Central memory CD8-positive, alpha-beta T cell (primary cell): ENCODE results near the gene FOLR2.

Experiments used
- ATAC-seq: fragments of 150-1000 bp; cut with Tn5 transposase; replicated peaks from 2 replicates; pipeline ENCODE4 v1.10.0; 2022; ENCODE audit warnings: mild to moderate bottlenecking, moderate FRiP score, moderate number of reproducible peaks; ENCODE audit not compliant: poor library complexity, severe bottlenecking; ENCODE audit errors: extremely low read depth
- DNase-seq, 2 donors: peaks; one replicate each; pipeline ENCODE4 v3.0.0; 2021; ENCODE audit warnings: low spot score in 2 of 2
- H3K27ac Mint-ChIP-seq: one replicate; pipeline ENCODE4 v1.8.0; 2022; ENCODE audit warnings: low read depth, mild to moderate bottlenecking, moderate library complexity, mixed read lengths
- H3K27me3 Mint-ChIP-seq: one replicate; pipeline ENCODE4 v1.8.0; 2022; ENCODE audit warnings: mixed read lengths
- H3K36me3 Mint-ChIP-seq: one replicate; pipeline ENCODE4 v1.8.0; 2022; ENCODE audit warnings: mild to moderate bottlenecking, moderate library complexity, mixed read lengths; ENCODE audit not compliant: insufficient read depth
- H3K4me1 Mint-ChIP-seq: one replicate; pipeline ENCODE4 v1.8.0; 2022; ENCODE audit warnings: mixed read lengths
- H3K4me3 Mint-ChIP-seq: one replicate; pipeline ENCODE4 v1.8.0; 2022; ENCODE audit warnings: mild to moderate bottlenecking, moderate library complexity, mixed read lengths
- H3K9me3 Mint-ChIP-seq: one replicate; pipeline ENCODE4 v1.8.0; 2022; ENCODE audit warnings: mixed read lengths

FOLR2 gene

DNA sequence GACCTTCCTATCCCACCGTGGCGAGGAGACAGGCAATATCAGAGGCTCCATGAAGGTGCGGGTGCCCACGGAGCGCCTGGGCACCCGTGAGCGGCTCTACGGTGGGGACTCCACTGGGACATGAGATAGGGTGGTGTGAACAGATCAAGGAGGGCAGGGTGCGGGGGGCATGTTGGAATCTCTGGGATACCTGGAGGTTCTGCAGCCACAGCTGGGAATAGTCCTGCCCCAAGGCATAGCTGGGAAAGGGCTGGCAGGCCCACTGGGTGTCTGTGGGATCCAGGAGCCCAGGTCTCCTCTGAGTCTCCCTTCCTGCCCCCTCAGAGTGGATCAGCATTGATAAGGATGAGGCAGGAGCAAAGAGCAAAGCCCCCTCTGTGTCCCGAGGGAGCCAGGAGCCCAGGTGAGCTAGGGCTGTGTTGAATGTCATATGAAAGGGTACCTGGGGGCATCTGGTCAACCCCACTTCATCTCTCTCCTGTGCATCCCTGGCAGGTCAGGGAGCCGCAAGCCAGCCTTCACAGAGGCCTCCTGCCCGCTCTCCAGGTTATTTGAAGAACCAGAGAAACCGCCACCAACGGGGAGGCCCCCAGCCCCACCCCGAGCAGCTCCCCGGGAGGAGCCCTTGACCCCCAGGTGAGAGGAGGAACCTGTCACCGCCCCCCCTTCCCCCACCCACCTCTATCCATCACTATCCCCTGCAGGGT is 18.9 kb downstream of the FOLR2 start:
- H3K9me3 Mint-ChIP-seq: no peaks in the 10 kb centered on the region
- ATAC-seq (no peak), DNase-seq (no peak)
- no peak overlapping the region for H3K27ac Mint-ChIP-seq
- H3K36me3 Mint-ChIP-seq: peaks cover 20% of the 10 kb centered on the region
- H3K4me3 Mint-ChIP-seq: no peak overlapping the region
- H3K27me3 Mint-ChIP-seq: peaks cover 15% of the 10 kb centered on the region
- peaks cover 28% of the 10 kb centered on the region for H3K4me1 Mint-ChIP-seq

DNA sequence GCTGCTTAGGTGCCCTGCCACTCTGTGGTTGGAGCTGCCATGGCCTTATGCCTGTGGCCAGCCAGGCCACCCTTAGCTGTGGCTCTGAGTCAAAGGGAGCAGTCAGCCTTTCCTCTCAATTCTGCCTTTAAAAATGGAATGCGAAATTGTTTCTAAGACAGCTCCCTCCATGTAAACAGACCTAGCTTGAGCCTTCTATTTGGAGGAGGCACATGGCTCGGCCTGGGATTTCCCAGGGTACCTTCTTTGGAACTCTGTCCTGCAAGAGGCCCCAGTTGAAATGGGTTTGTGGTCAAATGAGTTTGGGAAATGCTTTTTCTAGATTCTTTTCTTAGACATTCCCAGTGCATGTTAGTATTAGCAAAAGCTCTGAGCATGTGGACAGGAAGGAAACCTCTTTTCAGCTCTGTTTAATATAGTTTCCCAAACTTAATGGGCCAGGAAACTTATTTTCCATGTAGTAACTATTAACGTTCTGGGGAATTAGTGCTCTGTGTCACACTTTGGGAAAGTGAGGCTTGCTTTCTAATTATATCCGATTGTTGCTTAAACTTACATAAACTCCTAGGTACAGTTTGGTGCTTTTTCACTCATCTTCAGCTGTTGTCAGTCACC is 19.6 kb downstream of the FOLR2 start:
- H3K9me3 Mint-ChIP-seq: no peaks in the 10 kb centered on the region
- no peak overlapping the region for H3K4me3 Mint-ChIP-seq
- H3K4me1 Mint-ChIP-seq: peaks cover 33% of the 10 kb centered on the region
- ATAC-seq (no peak), DNase-seq (no peak)
- H3K36me3 Mint-ChIP-seq: peaks cover 18% of the 10 kb centered on the region
- peaks cover 22% of the 10 kb centered on the region for H3K27me3 Mint-ChIP-seq
- H3K27ac Mint-ChIP-seq: peak overlapping the region; percentile 32

DNA sequence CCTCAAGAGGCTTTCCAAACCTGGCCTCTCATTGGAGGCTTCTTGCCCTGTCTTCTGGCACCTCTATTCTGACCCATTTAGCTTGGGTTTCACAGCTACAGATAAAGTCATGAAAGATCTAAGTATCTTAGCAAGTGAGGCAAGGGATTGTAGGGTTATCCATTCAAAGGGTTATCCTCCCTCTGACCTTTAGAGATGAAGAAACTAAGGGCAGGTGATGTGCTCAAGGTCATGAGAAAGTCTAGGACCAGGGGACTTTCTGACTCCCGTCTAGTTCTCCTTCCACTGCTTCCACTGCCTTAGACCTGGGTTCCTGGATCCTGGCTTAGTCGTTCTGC is 20.1 kb downstream of the FOLR2 start:
- Mint-ChIP-seq H3K36me3 (peaks cover 17% of the 10 kb centered on the region), H3K4me3 (no peak overlapping the region), H3K27me3 (peaks cover 27% of the 10 kb centered on the region), H3K4me1 (peaks cover 33% of the 10 kb centered on the region), H3K27ac (peak overlapping the region; percentile 32), H3K9me3 (no peaks in the 10 kb centered on the region)
- ATAC-seq (no peak), DNase-seq (no peak)

DNA sequence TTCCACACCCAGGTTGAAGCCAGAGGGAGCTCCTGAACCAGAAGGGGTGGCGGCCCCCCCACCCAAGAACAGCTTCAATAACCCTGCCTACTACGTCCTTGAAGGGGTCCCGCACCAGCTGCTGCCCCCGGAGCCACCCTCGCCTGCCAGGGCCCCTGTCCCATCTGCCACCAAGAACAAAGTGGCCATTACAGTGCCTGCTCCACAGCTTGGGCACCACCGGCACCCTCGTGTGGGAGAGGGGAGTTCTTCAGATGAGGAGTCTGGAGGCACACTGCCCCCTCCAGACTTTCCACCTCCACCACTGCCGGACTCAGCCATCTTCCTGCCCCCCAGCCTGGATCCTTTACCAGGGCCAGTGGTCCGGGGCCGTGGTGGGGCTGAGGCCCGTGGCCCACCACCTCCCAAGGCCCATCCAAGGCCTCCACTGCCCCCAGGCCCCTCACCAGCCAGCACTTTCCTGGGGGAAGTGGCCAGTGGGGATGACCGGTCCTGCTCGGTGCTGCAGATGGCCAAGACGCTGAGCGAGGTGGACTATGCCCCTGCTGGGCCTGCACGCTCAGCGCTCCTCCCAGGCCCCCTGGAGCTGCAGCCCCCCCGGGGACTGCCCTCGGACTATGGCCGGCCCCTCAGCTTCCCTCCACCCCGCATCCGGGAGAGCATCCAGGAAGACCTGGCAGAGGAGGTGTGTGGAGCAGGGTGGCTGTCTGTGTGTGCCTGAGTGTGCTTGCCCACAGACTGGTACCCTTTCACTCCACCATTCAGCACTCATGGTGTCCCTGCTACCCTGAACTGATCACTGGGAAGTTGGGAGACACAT is 20.7 kb downstream of the FOLR2 start:
- Mint-ChIP-seq H3K9me3 (no peaks in the 10 kb centered on the region), H3K27me3 (peaks cover 33% of the 10 kb centered on the region), H3K36me3 (peaks cover 16% of the 10 kb centered on the region), H3K4me3 (no peak overlapping the region), H3K27ac (peak overlapping the region; percentile 32), H3K4me1 (peaks cover 30% of the 10 kb centered on the region)
- DNase-seq: no peak
- no peak for ATAC-seq

DNA sequence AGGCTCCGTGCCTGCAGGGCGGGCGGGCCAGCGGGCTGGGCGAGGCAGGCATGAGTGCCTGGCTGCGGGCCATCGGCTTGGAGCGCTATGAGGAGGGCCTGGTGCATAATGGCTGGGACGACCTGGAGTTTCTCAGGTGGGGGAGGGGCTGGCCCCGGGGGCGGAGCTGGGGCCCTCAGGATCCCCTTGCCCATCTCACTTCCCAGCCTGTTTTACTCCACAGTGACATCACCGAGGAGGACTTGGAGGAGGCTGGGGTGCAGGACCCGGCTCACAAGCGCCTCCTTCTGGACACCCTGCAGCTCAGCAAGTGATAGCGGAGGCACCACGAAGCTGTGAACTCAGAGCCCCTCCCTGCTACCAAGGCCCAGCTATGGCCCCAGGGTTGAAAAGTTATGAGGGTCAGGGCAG is 21.5 kb downstream of the FOLR2 start:
- Mint-ChIP-seq H3K4me1 (peaks cover 25% of the 10 kb centered on the region), H3K27ac (no peak overlapping the region), H3K4me3 (no peak overlapping the region), H3K9me3 (no peaks in the 10 kb centered on the region), H3K27me3 (peaks cover 40% of the 10 kb centered on the region), H3K36me3 (peaks cover 11% of the 10 kb centered on the region)
- DNase-seq (no peak), ATAC-seq (peak; percentile 41)

DNA sequence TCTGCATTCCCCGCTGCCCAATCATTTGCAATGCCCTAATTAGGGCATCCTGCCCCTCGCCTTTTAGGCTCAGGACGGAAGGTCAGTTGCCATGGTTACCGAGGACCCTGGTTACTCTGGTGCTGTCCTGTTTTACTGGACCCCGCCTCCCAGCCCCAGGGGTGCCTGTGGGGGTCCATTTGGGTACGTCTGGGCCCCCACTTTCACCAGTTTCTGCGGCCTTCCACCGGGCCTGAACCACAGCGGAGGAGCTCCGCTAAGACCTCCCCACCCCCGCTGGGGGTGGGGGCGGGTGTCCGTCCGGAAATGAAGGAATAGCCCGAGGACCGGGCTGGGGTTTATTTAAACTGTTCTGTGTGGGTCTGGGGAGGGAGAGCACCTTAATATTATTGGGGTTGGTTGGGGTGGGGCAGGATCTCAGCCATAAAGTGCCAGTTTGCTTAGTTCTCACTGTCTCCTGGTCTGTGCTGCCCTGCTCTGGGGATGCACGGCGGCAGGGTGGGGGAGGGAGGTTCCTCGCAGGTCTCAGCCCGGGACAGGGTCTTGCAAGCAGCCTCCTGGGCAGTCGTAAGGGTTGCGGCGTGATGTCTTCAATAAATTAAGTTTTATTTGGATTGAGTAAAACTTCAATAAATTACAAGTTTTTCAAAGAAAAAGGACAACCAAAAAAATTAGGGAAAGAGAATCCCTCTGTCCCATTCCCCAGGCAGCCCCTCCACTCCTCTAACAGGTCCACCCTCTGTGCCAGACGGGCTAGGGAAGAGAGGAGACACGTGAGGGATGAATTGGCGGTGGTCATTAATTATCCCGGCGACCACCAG is 22.1 kb downstream of the FOLR2 start:
- Mint-ChIP-seq H3K27ac (no peak overlapping the region), H3K4me3 (no peak overlapping the region)

DNA sequence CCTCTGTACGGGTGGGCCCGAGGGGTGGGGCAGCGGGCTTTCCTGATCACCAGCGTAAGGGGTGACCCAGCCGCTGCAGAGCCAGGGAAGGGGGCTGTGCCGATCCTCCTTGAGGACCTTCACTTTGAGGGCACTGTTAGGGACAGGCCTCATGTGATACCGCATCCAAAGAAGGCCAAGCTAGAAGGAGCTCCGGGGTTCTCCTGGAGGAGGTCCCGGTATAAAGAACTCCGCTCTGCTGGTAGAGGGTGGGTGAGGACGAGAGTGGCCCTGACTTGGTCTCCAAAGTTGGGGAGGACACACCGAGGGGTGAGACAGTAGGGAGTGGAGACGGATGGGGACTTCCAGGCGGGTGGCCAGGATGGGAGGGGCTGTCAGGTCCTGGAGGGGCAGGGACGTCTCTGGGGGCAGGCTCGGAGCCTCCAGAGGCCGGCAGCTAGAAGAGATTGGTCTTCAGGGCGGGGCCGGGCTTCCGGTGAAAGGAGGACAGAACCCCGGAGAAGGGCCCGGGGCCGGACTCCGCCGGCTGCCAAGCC is 22.8 kb downstream of the FOLR2 start:
- H3K27ac Mint-ChIP-seq: no peak overlapping the region
- ATAC-seq (peak; percentile 16), DNase-seq (no peak)
- peaks cover 48% of the 10 kb centered on the region for H3K27me3 Mint-ChIP-seq
- H3K9me3 Mint-ChIP-seq: no peaks in the 10 kb centered on the region
- H3K4me3 Mint-ChIP-seq: peak overlapping the region; percentile 52
- H3K4me1 Mint-ChIP-seq: peaks cover 19% of the 10 kb centered on the region
- peaks cover 11% of the 10 kb centered on the region for H3K36me3 Mint-ChIP-seq

More for the DNA sequence above, 22.1 kb downstream of the FOLR2 start:
- peaks cover 11% of the 10 kb centered on the region for H3K36me3 Mint-ChIP-seq
- no peak for DNase-seq
- no peak for ATAC-seq
- H3K27me3 Mint-ChIP-seq: peaks cover 47% of the 10 kb centered on the region
- no peaks in the 10 kb centered on the region for H3K9me3 Mint-ChIP-seq
- H3K4me1 Mint-ChIP-seq: peaks cover 25% of the 10 kb centered on the region

DNA sequence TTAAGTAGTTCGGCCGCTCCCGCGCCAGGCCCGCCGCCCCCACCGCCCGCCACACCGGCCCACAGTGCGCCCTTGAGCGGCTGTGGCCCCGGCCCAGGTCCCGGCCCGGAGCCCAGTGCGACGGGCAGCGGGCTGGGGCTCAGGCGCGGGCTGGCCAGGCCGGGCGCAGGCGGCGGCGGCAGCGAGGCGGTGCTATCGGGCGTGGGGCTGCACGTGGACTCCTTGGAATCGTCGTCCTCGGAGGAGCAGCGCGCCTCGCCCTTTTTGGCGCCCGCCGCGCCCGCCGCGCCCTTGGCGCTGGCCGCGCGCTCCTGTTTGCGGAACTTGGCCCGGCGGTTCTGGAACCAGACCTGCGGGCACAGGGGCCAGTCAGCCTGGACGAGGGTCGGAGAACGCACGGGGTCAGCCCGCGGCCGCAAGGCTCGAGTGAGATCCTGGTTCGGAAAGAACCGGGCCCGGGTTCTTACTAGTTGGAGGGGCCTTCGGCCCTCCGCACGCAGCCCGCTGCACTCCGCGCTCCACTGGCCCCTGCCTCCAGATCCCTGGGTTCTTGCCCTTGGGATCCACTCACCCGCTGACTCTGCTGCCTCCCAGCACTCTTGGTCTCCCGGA is 23.4 kb downstream of the FOLR2 start:
- ATAC-seq (no peak), DNase-seq (no peak)
- no peaks in the 10 kb centered on the region for H3K9me3 Mint-ChIP-seq
- peaks cover 10% of the 10 kb centered on the region for H3K36me3 Mint-ChIP-seq
- peak overlapping the region; percentile 61 for H3K4me3 Mint-ChIP-seq
- peak overlapping the region; percentile 23 for H3K27ac Mint-ChIP-seq
- H3K4me1 Mint-ChIP-seq: peaks cover 21% of the 10 kb centered on the region
- peaks cover 48% of the 10 kb centered on the region for H3K27me3 Mint-ChIP-seq

DNA sequence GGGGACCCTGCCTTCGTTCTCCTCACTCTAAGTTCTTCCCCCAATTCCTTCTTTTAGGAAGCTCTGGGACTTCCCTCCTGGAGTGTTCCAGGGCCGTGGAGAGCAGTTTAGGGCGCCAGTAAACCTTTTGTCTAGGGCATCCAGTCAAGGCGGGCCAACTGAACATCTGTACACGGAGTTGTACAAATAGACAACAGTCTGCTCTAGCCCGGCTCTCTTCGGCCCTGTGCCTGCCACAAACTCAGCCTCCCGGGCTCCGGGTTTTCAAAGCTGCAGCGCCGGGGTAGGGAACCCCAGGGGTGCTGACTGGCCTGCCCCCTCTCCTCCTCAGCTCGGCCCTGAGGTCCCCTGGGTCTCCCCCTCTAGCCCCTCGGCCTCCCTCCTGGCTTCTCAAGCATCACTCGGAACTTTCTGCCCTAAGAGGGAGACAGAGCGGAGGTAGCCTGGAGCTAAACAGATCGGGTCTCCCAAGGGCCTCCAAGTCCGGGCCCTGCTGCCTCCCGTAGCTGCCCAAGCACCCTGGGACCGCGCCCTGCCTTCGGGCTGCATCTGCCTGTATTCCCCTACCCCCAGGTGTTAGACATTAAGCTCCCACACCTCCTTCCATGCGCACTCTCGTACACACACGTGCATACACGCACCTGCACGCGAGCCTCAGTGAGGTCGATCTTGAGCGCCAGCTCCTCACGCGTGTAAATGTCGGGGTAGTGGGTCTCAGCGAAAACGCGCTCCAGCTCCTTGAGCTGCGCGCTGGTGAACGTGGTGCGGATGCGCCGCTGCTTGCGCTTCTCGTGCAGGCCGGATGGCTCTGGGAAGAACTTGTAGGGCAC is 24.1 kb downstream of the FOLR2 start:
- Mint-ChIP-seq H3K4me3 (peak overlapping the region; percentile 61), H3K36me3 (peaks cover 6% of the 10 kb centered on the region), H3K4me1 (peaks cover 21% of the 10 kb centered on the region), H3K27ac (peak overlapping the region; percentile 23), H3K9me3 (no peaks in the 10 kb centered on the region), H3K27me3 (peaks cover 48% of the 10 kb centered on the region)
- DNase-seq (no peak), ATAC-seq (no peak)

DNA sequence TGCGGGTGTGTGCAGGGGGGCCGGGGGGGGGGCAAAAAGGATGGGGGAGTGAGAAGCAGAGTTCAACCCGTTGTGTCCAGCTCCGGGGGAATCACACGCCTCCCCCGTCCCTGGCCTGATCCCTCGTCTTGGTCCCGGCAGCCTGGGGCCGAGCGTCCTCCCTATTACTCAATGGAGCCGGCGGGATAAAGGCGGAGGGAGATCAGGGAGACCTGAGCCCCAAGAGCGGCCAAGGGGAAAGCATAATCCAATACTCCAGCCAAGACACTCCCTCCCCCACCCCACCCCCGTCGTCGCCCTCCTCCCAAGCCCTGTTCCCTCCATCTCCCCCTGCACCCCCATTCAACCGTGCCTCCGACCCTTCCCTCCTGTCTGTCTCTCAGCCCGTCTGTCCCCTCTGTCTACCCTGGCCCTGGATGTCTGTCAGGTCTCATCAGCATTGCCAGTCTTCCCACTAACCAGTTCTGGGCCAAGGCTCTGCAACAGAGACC is 24.7 kb downstream of the FOLR2 start:
- H3K27ac Mint-ChIP-seq: no peak overlapping the region
- no peak overlapping the region for H3K4me3 Mint-ChIP-seq
- DNase-seq (no peak), ATAC-seq (no peak)
- H3K9me3 Mint-ChIP-seq: no peaks in the 10 kb centered on the region
- peaks cover 48% of the 10 kb centered on the region for H3K27me3 Mint-ChIP-seq
- H3K36me3 Mint-ChIP-seq: peaks cover 5% of the 10 kb centered on the region
- peaks cover 21% of the 10 kb centered on the region for H3K4me1 Mint-ChIP-seq

DNA sequence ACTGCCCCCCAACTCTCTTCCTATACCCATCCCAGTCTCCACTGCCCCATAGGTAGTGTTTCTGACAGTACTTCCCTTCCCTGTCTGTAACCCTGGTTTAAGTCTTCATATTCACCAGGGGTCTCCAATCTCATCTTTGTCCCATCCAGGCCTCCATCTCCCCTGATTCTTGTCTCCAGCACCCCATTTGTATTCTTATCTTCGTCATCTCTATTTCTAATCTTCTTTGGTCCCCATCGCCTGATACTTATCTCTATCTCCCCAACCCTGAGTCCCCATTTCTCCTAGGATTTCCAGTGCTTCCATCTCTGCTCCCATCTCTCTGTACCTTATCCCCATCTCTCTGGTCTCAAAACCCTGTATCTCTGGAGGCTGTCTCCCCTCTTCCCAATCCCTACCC is 25.5 kb downstream of the FOLR2 start:
- peaks cover 3% of the 10 kb centered on the region for H3K36me3 Mint-ChIP-seq
- no peak for ATAC-seq
- H3K27ac Mint-ChIP-seq: no peak overlapping the region
- H3K9me3 Mint-ChIP-seq: no peaks in the 10 kb centered on the region
- H3K4me1 Mint-ChIP-seq: peaks cover 21% of the 10 kb centered on the region
- H3K27me3 Mint-ChIP-seq: peaks cover 48% of the 10 kb centered on the region
- H3K4me3 Mint-ChIP-seq: no peak overlapping the region
- no peak for DNase-seq
